Measurements from ENCODE around the gene ATF5. TPM values are rescaled to one million over a fixed set of nuclear protein-coding genes. Genes with fewer than 3 reads are reported as not detected.
A peak's percentile ranks its signal among the peaks of the same experiment; 100 is the strongest.

ATF5 gene
- total and polyA plus RNA-seq, 2 of the 8 experiments (the other 6 are each of a cell fraction or from before 2014, with no cell fraction given), result 6.2 to 13.1 TPM

DNA sequence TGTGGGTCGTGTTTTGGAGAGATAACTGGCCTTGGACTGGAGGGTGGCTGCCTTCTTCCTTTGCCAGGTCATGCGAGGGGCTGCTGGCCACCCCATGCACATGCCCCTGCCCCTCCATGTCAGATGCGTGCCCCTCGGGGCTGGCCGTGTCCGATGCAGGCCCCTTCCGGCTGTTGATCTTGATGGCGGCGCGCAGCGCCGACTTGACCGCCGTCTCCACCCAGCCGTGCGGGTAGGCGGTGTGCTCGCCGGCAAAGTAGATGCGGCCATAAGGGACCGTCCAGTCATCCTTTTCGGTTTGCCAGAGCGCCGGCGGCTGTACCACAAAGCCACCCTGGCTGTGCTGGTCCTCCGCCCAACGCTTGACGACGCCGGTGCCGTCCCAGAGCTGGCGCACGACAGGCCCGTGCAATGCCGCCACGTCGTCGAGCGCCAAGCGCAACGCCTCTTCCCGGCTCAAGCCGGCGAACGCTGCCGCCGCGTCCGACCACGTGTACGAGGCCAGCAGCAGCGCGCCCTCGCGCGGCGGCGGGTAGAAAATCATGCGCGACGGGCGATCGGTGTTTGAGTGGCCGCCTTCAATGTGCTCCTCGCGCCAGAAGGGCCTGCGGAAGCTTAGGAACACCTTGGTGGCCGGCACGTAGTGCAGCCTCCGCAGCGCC lies 39.2 kb upstream of the ATF5 start:
- DNase-seq (ENCODE audit: low read depth in 1 of 2, low spot score in 2 of 2) (peak; percentile 88 to 94), FAIRE-seq (no peak)
- H4K5ac ChIP-seq (ENCODE audit: insufficient read length, low read depth, low read length), result peak overlapping the region; percentile 48
- H2AFZ ChIP-seq (ENCODE audit: low read length), result no peak overlapping the region
- H2BK12ac ChIP-seq (ENCODE audit: low read depth, low read length), result no peak overlapping the region
- peak overlapping the region; percentile 69 for H3K4ac ChIP-seq (replicated peaks; ENCODE audit: insufficient read length, low read depth, low read length)
- H4K20me1 ChIP-seq (replicated peaks in 1 of 2; ENCODE audit: control insufficient read depth in 1 of 2, insufficient read depth in 2 of 2, low read length in 2 of 2), result peaks cover 0 to 5% of the 10 kb centered on the region in 2 experiments
- no peak overlapping the region for H3K27ac ChIP-seq (ENCODE audit: low read depth, low read length)
- peaks cover 0 to 11% (median 6%) of the 10 kb centered on the region in 4 experiments; a peak in 4 of 7 replicates for H3K27me3 ChIP-seq (replicated peaks in 1 of 4; ENCODE audit: control insufficient read depth in 3 of 4, extremely low read depth in 1 of 4, insufficient read depth in 3 of 4, low read length in 3 of 4)
- H3K23ac ChIP-seq (ENCODE audit: insufficient read length), result no peak overlapping the region
- peaks cover 0 to 10% (median 8%) of the 10 kb centered on the region in 4 experiments; a peak in 5 of 7 replicates for H3K4me1 ChIP-seq (replicated peaks in 1 of 4; ENCODE audit: control insufficient read depth in 3 of 4, insufficient read depth in 4 of 4, low read length in 3 of 4)
- H2BK120ac ChIP-seq (replicated peaks; ENCODE audit: low read depth, low read length), result no peak overlapping the region
- H3K4me3 ChIP-seq (ENCODE audit: extremely low read depth in 1 of 4, insufficient read depth in 2 of 4, low read depth in 3 of 4, low read length in 4 of 4), result peak overlapping the region; percentile 35 to 61 (median 42); a peak in 7 of 8 replicates
- POLR2A ChIA-PET (ENCODE audit: partially characterized antibody), result interaction anchor here (0.8 to 9.5 kb wide), 18 partner anchors 8 to 214 kb away, joined by 3 to 82 read pairs (median 6); partner anchors contain the start of genes AKT1S1, ATF5, NUP62 and TBC1D17
- no peak overlapping the region for H2BK20ac ChIP-seq (ENCODE audit: low read length)
- H3K4me2 ChIP-seq (ENCODE audit: insufficient read depth in 1 of 2, low read depth in 2 of 2, low read length in 2 of 2), result peak overlapping the region; percentile 65 to 95
- H4K91ac ChIP-seq (replicated peaks; ENCODE audit: insufficient read length, low read length), result peak overlapping the region; percentile 95
- H3K36me3 ChIP-seq (ENCODE audit: control insufficient read depth in 2 of 4, insufficient read depth in 4 of 4, low read length in 3 of 4), result peaks cover 0 to 12% (median 1%) of the 10 kb centered on the region in 4 experiments; a peak in 5 of 8 replicates
- H3K9me3 ChIP-seq (ENCODE audit: insufficient read depth in 2 of 2, low read depth in 1 of 2, low read length in 1 of 2), result peaks cover 0 to 10% of the 10 kb centered on the region in 2 experiments; a peak in 3 of 4 replicates
- H3K18ac ChIP-seq (ENCODE audit: extremely low read depth, low read length), result peak overlapping the region; percentile 90
- H3K56ac ChIP-seq (replicated peaks; ENCODE audit: insufficient read length, low read depth, low read length), result no peak overlapping the region
- H3K23me2 ChIP-seq (ENCODE audit: low read depth, low read length), result peaks cover 2% of the 10 kb centered on the region; the same call in 1 of the 2 replicates
- no peaks in the 10 kb centered on the region for H3K79me1 ChIP-seq (ENCODE audit: low read depth, low read length)
- peak overlapping the region; percentile 93; the same call in 1 of the 2 replicates for H4K8ac ChIP-seq (ENCODE audit: extremely low read depth, insufficient read depth, low read length)
- 41% methylated on average over 70 of the region's 71 CpGs; no CpG with 5 or more reads in 1 of the 2 experiments for WGBS, 2 experiments (ENCODE audit: extremely low coverage in 1 of 2, insufficient coverage in 1 of 2, insufficient read length in 1 of 2, insufficient replicate concordance in 2 of 2, low coverage in 1 of 2, low lambda C conversion rate in 2 of 2, missing lambda C conversion rate in 1 of 2)
- CTCF ChIA-PET (ENCODE audit: partially characterized antibody), result interaction anchor here (1.0 to 1.6 kb wide), 11 partner anchors 10 to 39 kb away, joined by 3 to 9 read pairs (median 4); partner anchors contain the start of genes AKT1S1 and PTOV1
- peak overlapping the region; percentile 75; the same call in 1 of the 2 replicates for H2BK5ac ChIP-seq (ENCODE audit: low read depth, low read length)
- no peak overlapping the region for H2AK5ac ChIP-seq (ENCODE audit: low read depth, low read length)
- no peaks in the 10 kb centered on the region for H3K79me2 ChIP-seq (ENCODE audit: control insufficient read depth in 1 of 2, insufficient read depth in 2 of 2, low read length in 2 of 2)
- no peak overlapping the region for H3K14ac ChIP-seq (ENCODE audit: insufficient read length)
- H2BK15ac ChIP-seq (ENCODE audit: low read length), result peak overlapping the region; percentile 95; the same call in 1 of the 2 replicates
- peak overlapping the region in 1 of 4 experiments; percentile 48; a peak in 3 of 7 replicates for H3K9ac ChIP-seq (replicated peaks in 1 of 4; ENCODE audit: extremely low read depth in 1 of 4, low read depth in 3 of 4, low read length in 3 of 4)
- peak; percentile 78 for TF ChIP-seq RNF2 (IDR thresholded peaks at IDR 0.05; ENCODE audit: borderline replicate concordance, low read depth, low read length, missing control alignments, poor library complexity, severe bottlenecking)
- TF ChIP-seq SP2 (IDR thresholded peaks at IDR 0.05; ENCODE audit: low read length), result no peak
- peak; percentile 50; the same call in 1 of the 2 replicates for TF ChIP-seq SP1 (IDR thresholded peaks at IDR 0.05; ENCODE audit: low read depth, low read length)
- TF ChIP-seq ZNF274 (IDR thresholded peaks at IDR 0.05; ENCODE audit: borderline replicate concordance, extremely low read depth, low read length), result no peak
- TF ChIP-seq POLR2AphosphoS5 (IDR thresholded peaks at IDR 0.05; ENCODE audit: low read depth, low read length), result peak; percentile 58
- no peak for TF ChIP-seq RXRA (IDR thresholded peaks at IDR 0.05; ENCODE audit: insufficient read depth, low read depth, low read length)
- TF ChIP-seq CHD2 (IDR thresholded peaks at IDR 0.05; ENCODE audit: low read length), result peak; percentile 70
- TF ChIP-seq MAFK (IDR thresholded peaks at IDR 0.05; ENCODE audit: low read depth, low read length), result no peak
- peak; percentile 100 for TF ChIP-seq MAX (IDR thresholded peaks at IDR 0.05)
- no peak for TF ChIP-seq POU5F1 (IDR thresholded peaks at IDR 0.05; ENCODE audit: low read depth, low read length)
- TF ChIP-seq TEAD4 (IDR thresholded peaks at IDR 0.05; ENCODE audit: low read depth, low read length), result 0 out of 2 replicates have a peak, but pooled peaks have one; percentile 40

Data from H1 (cell line).